Sciatic nerve (tissue), 2 donors: ENCODE results near the gene KRTAP10-10. TPM values are rescaled to one million over a fixed set of nuclear protein-coding genes. Genes with fewer than 3 reads are reported as not detected.
"Not testable (repeated sequence)": the region's sequence is repeated elsewhere in the genome, so short reads cannot be mapped to it uniquely, and the experiment has no call there.

Experiments
- ATAC-seq: fragments of 200-7000 bp; cut with Tn5 transposase; one replicate; pipeline ENCODE4 v1.9.1; 2020; ENCODE audit warnings: mild to moderate bottlenecking, moderate library complexity
- DNase-seq: peaks from one replicate; pipeline ENCODE4 v3.0.0-alpha.2; 2020; ENCODE audit warnings: low spot score
- intact Hi-C: fragments of 100-400 bp; cut with DNase I; formaldehyde crosslinking; loops from one replicate; pipeline ENCODE4 v1.14.2; 2022
- total RNA-seq: library from RNA; stranded (reverse); fragmentation: NEBNext Ultra II Directional; extraction: Animal tissue kit (Norgen Biotek cat#: 25700); gene quantifications from one replicate; pipeline ENCODE4 v1.2.1, GENCODE V29; 2021
- donor health status: DM: no; HTN: no; CAD: no.
- donor health status: DM: no; HTN: no; CAD: no.

The KRTAP10-10 gene, protein sequence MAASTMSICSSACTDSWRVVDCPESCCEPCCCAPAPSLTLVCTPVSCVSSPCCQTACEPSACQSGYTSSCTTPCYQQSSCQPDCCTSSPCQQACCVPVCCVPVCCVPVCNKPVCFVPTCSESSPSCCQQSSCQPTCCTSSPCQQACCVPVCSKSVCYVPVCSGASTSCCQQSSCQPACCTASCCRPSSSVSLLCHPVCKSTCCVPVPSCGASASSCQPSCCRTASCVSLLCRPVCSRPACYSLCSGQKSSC
- total RNA-seq, result not detected

DNA sequence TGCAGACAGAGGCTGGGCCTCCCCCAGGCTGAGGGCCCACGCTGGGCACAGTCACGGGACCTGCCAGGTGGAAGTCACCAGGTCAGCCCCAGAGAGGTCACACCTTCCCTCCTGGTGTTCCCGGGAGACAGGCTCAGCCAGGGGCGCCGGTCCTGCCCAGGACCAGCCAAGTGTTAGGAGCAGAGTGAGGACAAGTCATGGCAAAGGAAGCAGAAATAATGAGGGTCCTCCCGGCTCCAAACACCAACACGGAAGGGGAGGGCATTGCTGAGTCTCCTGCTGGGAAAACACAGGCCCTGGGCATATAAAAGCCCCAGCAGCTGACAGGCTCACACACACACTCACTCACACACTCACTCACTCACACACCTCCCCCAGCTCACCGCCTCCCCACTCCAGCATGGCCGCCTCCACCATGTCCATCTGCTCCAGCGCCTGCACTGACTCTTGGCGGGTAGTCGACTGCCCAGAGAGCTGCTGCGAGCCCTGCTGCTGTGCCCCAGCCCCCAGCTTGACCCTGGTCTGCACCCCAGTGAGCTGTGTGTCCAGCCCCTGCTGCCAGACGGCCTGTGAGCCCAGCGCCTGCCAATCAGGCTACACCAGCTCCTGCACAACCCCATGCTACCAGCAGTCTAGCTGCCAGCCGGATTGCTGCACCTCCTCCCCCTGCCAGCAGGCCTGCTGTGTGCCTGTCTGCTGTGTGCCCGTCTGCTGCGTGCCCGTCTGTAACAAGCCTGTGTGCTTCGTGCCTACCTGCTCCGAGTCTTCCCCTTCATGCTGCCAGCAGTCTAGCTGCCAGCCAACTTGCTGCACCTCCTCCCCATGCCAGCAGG, at the start of gene KRTAP10-10:
TSS of gene KRTAP10-10 (plus strand) at position 339 of the 833 bp plus-strand sequence. CDS start at position 401, 62 bp downstream.
- intact Hi-C loops, result no loop called here

DNA sequence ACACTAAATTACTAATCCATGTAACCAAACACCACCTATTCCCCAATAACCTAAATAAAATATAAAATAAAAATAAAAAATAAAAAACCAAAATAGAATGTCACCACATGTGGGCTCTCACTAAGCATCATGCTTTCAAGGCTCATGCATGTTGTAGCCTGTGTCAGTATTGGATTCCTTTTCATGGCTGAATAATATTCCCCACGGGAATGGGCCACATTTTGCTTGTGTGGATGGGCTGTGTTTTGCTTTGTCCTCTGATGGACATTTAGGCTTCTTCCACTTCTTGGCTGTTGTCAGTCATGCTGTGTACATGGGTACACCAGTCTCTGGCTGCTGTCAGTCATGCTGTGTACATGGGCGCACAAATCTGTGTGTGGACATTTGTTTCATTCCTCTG, 48.1 kb upstream of the KRTAP10-10 start:
- ATAC-seq, result no peak
- DNase-seq, result no peak
- intact Hi-C loops, result no loop called here

More for the DNA sequence above, at the start of gene KRTAP10-10:
- ATAC-seq (no peak), DNase-seq (peak; percentile 26)

DNA sequence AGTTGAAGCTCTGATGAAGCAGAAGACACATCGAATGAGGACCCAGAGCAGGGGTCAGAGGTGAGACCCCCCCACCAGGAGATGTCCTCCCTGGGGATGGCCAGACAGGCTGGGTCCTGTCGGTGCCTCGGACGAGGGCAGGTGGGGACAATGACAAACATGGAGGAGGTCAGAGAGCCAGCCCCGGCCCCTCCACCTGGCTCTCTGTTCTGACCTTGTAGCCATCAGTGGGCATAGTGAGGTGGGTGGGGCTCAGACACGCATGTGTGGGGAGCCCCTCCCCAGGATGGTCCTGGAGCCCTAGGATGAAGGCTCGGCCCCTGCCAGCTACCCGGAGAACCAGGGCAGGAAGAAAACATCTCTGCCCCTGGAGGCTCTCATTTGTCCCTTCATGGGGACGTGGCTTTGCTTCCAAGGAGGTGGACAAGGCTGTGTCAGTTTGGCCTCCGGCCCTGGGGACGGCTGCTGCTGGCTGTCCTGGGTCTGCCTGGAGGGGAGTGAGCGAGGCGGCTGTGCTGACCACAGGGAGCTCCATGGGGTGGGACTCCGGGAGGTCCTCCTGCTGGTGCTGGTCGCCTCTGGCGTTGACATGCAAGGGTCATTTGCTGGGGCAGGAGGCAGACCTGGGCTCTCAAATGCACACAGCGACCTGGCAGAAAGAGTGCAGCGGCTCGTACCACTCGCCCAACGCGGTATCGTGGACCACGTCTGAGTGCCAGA, 47.4 kb upstream of the KRTAP10-10 start:
- no peak for DNase-seq
- intact Hi-C loops, result no loop called here
- ATAC-seq, result no peak

DNA sequence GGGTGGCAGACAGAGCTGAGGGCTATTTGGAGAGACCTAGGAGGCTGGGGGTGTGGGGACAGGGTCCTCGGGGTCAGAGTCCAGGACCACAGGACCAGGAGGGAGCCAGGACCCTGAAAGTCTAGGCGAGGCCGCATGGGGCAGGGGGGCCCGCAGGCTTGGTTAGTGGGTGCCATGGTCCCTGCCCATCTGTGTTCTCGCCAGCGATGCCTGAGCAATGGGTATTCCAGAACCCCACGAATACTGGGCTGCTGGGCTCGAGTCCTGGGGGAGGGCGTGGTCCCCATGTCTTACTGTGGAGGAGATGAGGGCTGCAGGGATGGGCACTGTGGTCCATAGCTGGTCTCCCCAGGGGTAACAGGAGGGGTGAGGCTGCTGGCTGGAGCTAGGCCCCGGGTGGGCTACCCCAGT, 46.8 kb upstream of the KRTAP10-10 start:
- ATAC-seq (no peak), DNase-seq (no peak)
- intact Hi-C loops, result no loop called here

DNA sequence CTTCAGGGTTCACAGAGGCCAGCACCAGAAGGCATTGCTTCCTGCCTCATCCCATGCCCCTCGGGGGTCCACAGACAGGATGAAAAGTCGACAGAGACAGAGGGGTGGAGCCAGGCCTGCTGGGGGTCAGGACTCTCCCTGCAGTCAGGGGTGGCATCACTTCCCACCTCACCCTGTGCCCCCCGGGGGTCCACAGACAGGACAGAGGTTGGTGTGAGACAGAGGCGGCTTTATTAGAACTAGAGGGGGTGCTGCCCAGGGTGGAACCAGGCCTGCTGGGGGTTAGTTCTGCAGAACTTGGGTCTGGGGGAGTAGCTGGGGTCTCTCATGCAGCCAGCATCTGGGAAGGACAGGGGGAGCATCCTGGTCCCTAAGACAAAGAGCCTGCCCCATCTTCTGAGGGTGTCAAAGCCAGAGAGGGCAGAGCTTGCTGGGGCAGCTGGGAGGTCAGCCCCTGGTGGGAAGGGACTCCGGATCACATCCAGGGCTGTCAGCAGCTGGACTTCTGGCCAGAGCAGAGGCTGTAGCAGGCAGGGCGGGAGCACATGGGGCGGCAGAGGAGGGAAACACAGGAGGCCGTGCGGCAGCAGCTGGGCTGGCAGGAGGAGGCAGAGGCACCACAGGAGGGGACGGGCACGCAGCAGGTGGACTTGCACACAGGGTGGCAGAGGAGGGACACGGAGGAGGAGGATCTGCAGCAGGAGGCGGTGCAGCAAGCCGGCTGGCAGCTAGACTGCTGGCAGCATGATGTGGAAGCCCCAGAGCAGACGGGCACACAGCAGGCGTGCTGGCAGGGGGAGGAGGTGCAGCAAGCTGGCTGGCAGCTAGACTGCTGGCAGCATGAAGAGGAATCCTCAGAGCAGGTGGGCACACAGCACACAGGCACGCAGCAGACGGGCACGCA, 46.0 kb upstream of the KRTAP10-10 start:
- not testable (repeated sequence) for ATAC-seq, DNase-seq

DNA sequence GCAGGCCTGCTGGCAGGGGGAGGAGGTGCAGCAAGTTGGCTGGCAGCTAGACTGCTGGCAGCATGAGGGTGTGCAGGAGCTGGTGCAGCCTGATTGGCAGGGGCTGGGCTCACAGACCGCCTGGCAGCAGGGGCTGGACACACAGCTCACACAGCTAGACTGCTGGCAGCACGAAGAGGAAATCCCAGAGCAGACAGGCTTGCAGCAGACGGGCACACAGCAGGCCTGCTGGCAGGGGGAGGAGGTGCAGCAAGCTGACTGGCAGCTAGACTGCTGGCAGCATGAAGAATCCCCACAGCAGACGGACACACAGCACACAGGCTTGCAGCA, 45.4 kb upstream of the KRTAP10-10 start:
- ATAC-seq, intact Hi-C loops, DNase-seq: not testable (repeated sequence)

More for the DNA sequence above, 46.0 kb upstream of the KRTAP10-10 start:
- intact Hi-C loops, result not testable (repeated sequence)

DNA sequence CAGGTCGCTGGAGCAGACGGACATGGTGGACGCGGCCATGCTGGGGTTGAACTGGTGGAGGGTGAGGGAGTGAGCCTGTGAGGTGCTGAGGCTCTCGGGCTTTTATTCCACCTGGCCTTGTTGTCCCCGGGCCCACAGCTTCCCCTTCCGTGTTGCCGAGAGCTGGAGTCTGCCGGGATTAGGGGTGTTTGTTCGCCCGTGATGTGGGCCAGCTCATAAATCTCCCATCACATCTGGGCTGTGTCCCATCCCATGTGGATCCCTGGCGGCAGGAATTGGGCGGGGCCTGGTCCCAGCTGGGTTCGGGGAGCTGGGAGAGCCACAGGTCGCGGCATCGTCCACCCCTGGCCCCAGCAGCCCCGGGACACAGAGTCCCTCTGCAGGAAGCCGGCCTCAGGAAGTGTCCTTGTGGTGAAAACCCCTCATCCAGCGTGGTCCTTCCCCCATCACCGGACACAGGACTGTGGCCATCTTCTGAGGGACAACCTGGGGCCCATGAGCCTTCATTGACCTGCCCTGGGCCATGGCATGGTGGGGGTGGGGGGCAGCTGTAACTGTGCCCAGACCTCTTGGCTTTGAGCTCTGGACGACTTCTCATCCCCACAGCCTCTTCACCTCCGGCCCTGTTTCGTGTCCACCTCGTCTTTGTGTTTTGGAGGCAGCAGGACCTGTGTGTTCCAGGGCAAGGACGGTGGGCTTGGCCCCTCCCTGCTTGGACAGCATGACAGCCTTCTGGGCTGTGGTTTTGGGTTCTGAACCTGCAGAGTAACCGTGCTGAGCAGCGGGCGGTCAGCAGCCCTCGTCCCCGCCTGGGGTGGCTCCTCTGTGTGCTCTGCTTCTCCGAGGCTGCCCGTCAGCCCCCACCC, 44.5 kb upstream of the KRTAP10-10 start, which contains the start of gene KRTAP10-6:
TSS of gene KRTAP10-6 (minus strand) at position 60 of the 866 bp plus-strand sequence. CDS start at position 39, 21 bp downstream.
- no peak for ATAC-seq
- intact Hi-C loops, result no loop called here
- DNase-seq, result no peak

DNA sequence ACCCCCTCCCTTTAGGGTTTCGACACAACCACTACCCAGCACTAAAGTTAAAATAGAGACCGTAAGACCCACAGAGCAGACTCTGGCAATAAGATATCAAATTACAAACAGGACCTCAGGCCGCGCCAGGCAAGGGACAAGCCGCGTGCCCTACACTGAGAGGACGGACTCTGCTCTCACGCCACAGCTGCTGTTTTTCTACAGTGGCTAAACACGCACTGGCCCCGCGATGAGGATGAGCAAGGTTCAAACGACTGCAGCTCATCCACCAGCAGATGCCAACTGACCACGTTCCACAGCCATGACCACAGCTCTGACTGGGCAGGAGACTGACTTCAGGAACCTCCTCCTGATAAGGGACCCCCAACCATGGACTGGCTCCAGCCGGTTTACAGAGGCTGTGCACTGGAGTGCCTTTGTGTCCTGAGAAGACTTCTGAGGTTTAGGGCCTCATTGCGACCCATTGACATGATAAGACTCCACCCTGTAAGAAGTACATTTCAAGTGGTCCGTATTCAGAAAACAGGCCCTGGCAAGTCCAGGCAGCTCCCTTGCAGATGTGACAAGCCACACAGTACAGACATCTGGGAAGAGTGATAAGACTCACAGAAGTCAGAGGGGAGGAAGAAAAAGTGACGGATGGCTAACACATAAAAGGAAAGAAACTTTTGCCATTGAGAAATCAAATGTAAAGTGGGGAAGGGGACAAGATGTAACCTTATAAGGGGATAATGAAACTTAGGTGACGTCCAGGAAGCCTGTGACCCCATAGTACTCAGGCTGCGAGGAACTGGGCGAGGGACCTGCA, 43.4 kb upstream of the KRTAP10-10 start:
- intact Hi-C loops, result no loop called here
- ATAC-seq, result no peak
- DNase-seq, result no peak

DNA sequence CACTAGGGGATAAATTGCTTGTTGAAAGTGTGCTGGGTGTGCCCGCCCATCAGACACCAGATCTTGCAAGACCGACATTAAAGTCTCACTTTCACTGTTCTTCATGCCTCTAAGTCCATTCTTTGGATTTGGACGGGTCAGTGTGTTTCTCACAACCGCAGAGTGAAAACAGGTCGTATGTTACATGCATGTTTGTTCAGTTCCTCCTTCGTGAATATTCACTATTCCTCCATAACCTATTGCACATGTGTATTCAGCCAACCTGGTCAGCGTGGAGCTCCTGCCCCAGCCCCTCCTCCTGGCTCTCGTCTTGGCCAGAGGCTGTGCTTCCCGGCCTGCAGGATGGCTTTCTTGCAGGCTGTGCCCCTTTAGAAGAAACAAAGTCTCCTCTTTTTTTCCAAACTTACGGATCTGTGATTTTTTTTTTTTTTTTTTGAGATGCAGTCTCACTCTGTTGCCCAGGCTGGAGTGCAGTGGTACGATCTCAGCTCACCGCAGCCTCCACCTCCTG, 42.7 kb upstream of the KRTAP10-10 start:
- ATAC-seq (no peak), DNase-seq (no peak)
- intact Hi-C loops, result no loop called here

DNA sequence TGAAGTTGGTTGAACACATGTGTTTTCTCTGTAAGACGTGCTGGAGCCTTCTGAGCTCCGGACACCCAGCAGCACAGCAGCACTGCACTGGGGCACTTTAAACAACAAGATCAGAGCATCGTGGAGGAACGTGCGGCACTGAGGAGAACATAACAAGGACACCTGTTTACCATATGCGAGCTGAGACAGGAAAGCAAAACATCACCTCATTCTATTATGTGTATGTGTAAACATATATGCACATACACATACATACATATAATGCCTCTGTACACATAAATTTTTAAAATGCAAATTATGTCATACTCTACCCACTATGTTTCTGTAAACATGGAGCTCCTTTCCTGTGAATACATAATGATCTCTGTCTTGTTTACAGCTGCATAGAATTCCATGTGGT, 41.6 kb upstream of the KRTAP10-10 start:
- no peak for ATAC-seq
- DNase-seq, result no peak
- intact Hi-C loops, result no loop called here

DNA sequence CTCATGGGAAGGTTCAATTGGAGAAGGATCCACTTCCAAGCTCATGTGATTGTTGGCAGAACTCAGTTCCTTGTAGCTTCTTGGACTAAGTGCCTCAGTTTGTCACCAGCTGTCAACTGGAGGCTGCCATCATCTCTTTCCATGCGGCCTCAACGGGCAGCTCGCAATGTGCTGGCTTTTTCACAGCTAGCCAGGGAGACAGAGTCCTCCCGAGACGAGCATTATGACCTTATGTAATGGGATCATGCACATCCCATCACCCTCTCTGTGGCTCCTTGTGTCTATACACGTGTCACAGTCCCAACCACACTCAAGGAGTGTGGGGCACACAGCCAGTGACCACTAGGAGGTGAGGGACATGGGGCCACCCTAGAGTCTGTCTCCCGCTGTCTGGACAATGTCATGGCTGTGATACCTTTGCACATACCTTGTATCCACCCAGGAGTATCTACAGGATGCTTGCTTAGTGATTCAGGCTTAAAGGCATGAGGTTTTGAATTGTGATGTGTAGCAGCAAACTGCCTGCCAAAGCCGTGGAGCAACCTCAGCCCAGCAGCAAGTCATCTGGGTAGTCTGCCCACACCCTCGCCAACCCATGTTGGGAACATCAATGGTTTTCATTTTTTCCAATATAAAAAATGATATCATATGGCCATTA, 41.0 kb upstream of the KRTAP10-10 start:
- intact Hi-C loops, result no loop called here
- no peak for DNase-seq
- no peak for ATAC-seq

DNA sequence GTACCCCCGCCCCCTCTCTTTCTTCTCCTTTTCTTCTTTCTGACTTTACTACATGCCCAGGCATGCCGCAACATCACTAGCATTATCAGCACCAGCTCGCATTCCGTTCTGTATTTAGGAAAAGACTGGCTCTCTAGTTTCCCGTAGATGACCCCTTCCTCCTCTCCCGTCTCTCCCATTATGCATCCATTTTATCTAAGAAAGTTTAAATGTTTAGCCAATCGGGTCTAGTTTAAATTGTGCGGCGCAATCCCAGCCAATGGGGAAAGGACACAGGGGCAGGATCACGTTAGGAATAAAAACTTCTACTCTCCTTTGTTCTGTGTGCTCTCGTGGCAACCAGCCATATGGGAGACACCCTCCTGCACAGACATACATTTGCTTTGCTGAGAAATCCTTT, 39.1 kb upstream of the KRTAP10-10 start:
- intact Hi-C loops, result no loop called here
- ATAC-seq (no peak), DNase-seq (no peak)

DNA sequence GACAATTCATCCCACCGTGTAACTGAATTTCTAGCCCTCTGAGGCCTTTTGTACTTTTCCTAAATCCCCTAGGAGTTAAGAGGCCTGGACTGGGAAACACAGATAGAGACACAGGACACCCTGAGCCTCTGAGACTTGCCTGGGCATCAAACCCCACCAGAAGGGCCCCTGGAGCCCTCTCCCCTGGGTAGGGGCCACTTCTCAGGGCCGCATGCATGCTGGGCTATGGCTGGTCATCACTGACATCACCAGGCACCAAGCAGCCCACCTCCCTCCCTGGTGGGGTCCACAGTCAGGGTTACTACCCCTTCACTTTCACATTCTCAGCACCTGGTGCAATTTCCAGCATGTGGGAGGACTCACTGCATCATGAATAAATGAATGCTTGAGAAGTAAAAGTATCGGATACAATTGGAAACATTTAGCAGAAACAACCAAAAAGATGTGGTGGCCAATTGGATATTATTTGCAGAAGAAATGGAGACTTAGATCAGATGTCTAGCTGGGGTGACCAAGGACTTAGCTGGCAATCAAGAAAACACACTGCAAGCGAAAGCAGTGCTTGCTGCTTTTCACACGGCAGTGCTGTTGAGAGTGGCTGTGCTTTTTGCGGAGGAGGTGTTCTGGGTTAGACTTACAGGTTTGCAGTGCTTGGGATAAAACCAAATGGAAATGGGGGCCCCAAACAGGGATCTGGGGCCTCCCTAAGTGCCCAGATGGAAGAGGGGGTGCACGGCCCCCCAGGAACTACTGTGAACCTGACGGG, 37.7 kb upstream of the KRTAP10-10 start:
- ATAC-seq (no peak), DNase-seq (no peak)
- intact Hi-C loops, result no loop called here

DNA sequence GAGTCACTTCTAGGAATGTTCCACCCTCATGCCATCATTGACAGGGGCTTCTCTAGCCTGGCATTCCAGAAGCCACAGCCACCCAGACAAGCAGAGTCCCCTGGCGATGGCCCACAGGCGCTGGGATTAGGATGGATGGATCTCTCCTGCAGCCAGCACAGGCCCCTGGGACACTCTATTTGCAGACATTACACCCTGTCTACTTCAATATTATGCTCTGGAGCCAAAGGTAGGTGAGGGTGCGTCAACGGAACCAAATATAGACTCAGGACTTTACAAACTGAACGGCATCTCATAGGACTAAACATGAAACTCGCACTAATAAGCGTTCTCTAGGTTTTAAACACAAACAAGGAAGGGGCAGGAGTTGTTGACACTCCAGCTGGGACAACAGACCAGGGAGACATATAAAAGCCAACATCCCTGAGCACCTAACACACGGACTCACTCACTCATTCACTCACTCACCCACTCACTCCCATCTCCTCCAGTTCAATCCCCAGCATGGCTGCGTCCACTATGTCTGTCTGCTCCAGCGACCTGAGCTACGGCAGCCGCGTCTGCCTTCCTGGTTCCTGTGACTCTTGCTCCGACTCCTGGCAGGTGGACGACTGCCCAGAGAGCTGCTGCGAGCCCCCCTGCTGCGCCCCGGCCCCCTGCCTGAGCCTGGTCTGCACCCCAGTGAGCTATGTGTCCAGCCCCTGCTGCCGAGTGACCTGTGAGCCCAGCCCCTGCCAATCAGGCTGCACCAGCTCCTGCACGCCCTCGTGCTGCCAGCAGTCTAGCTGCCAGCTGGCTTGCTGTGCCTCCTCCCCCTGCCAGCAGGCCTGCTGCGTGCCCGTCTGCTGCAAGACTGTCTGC, 36.8 kb upstream of the KRTAP10-10 start, which contains the start of gene KRTAP10-7:
TSS of gene KRTAP10-7 (plus strand) at position 480 of the 861 bp plus-strand sequence. CDS start at position 505, 25 bp downstream.
- intact Hi-C loops, DNase-seq: not testable (repeated sequence)

More for the DNA sequence above, 36.8 kb upstream of the KRTAP10-10 start, which contains the start of gene KRTAP10-7:
- not testable (repeated sequence) for ATAC-seq
